ENCODE data around the gene PFDN6. TPM values are rescaled to one million over a fixed set of nuclear protein-coding genes. Genes with fewer than 3 reads are reported as not detected.

PFDN6 gene
- total RNA-seq, 2 donors from 2014 or later = 36.8 to 45.7 TPM

GRCh38 chr6:33289784-33290315 lies 449 bp downstream of the PFDN6 start:
- intact Hi-C loops (cut with DNase I, micrococcal nuclease) = no loop called here
- ATAC-seq = peak; percentile 9
- no peak for DNase-seq

GRCh38 chr6:33290459-33290858 lies 1.1 kb downstream of the PFDN6 start:
- DNase-seq = no peak
- ATAC-seq = no peak
- intact Hi-C loops (cut with DNase I, micrococcal nuclease) = no loop called here

GRCh38 chr6:33292996-33293682 lies 3.7 kb downstream of the PFDN6 start:
- ATAC-seq = no peak

GRCh38 chr6:33294086-33294823 lies 4.9 kb downstream of the PFDN6 start:
- intact Hi-C loops (cut with DNase I, micrococcal nuclease) = no loop called here
- ATAC-seq = no peak
- DNase-seq = no peak

More at GRCh38 chr6:33292996-33293682, 3.7 kb downstream of the PFDN6 start:
- no peak for DNase-seq
- intact Hi-C loops (cut with DNase I, micrococcal nuclease) = no loop called here

- ATAC-seq (no peak), DNase-seq (no peak)
- intact Hi-C loops (cut with DNase I, micrococcal nuclease) = no loop called here
Observed at GRCh38 chr6:33295621-33296369, 6.4 kb downstream of the PFDN6 start.

GRCh38 chr6:33296797-33297405 lies 7.5 kb downstream of the PFDN6 start:
- DNase-seq (no peak), ATAC-seq (no peak)
- intact Hi-C loops (cut with DNase I, micrococcal nuclease) = no loop called here

- intact Hi-C loops (cut with DNase I, micrococcal nuclease) = no loop called here
- ATAC-seq = peak; percentile 16
- DNase-seq = peak in 1 of 2 donors; percentile 66
Observed at GRCh38 chr6:33297406-33297955, 8.1 kb downstream of the PFDN6 start.

- DNase-seq (peak; percentile 63 to 78), ATAC-seq (peak; percentile 31)
- intact Hi-C loops (cut with DNase I, micrococcal nuclease) = no loop called here
Observed at GRCh38 chr6:33297956-33298772, 8.8 kb downstream of the PFDN6 start.

- peak; percentile 59 for ATAC-seq
- DNase-seq = peak; percentile 85 to 87
- intact Hi-C loops (cut with DNase I, micrococcal nuclease) = no loop called here
Observed at GRCh38 chr6:33298773-33299236, 9.4 kb downstream of the PFDN6 start, which contains the start of gene RGL2. RGL2 (minus strand) TSS chr6:33298942; CDS start chr6:33298610, 332 bp downstream.

GRCh38 chr6:33299237-33299944 lies 10.0 kb downstream of the PFDN6 start:
- peak; percentile 90 to 94 for DNase-seq
- intact Hi-C loops (cut with DNase I, micrococcal nuclease) = no loop called here
- peak; percentile 79 for ATAC-seq

GRCh38 chr6:33301877-33302276 lies 12.5 kb downstream of the PFDN6 start:
- ATAC-seq = no peak
- intact Hi-C loops (cut with DNase I, micrococcal nuclease) = no loop called here
- DNase-seq = no peak

- ATAC-seq = no peak
- intact Hi-C loops (cut with DNase I, micrococcal nuclease) = no loop called here
- no peak for DNase-seq
Observed at GRCh38 chr6:33304216-33304615, 14.8 kb downstream of the PFDN6 start.

GRCh38 chr6:33305052-33305451 lies 15.7 kb downstream of the PFDN6 start:
- intact Hi-C loops (cut with DNase I, micrococcal nuclease) = no loop called here
- ATAC-seq (no peak), DNase-seq (no peak)

- intact Hi-C loops (cut with DNase I, micrococcal nuclease) = no loop called here
- DNase-seq = no peak
- ATAC-seq = no peak
Observed at GRCh38 chr6:33306356-33306755, 17.0 kb downstream of the PFDN6 start.

GRCh38 chr6:33312361-33313104 lies 23.1 kb downstream of the PFDN6 start:
- peak; percentile 87 to 93 for DNase-seq
- ATAC-seq = peak; percentile 58
- intact Hi-C loops (cut with DNase I, micrococcal nuclease) = no loop called here

- intact Hi-C loops (cut with DNase I, micrococcal nuclease) = no loop called here
Observed at GRCh38 chr6:33313105-33313708, 23.8 kb downstream of the PFDN6 start.

More at GRCh38 chr6:33313105-33313708, 23.8 kb downstream of the PFDN6 start:
- DNase-seq (peak in 1 of 2 donors; percentile 70), ATAC-seq (peak; percentile 9)
